ENCODE results near the gene PPAT. TPM values are rescaled to one million over a fixed set of nuclear protein-coding genes. Genes with fewer than 3 reads are reported as not detected.
"Not testable (repeated sequence)": the region's sequence is repeated elsewhere in the genome, so short reads cannot be mapped to it uniquely, and the experiment has no call there.

Gene PPAT
- total RNA-seq: 10 to 100 TPM; 25.6 to 32.7 TPM

GRCh38 chr4:56435140-56435926 is at the start of gene PPAT:
Gene PPAT (minus strand): TSS chr4:56435615. CDS start chr4:56435477, 138 bp downstream.
- H3K27ac Mint-ChIP-seq: peak within 1 kb of the TSS; percentile 93
- peaks cover 75% of the 10 kb centered on the region for H3K4me1 Mint-ChIP-seq (ENCODE audit: low read depth)
- H3K27me3 Mint-ChIP-seq (ENCODE audit: low read depth): no peaks in the 10 kb centered on the region
- no peaks in the 10 kb centered on the region for H3K9me3 Mint-ChIP-seq
- peak; percentile 83 to 84 for ATAC-seq (replicated peaks in 1 of 2)
- peak within 1 kb of the TSS; percentile 88 to 100 for H3K4me3 Mint-ChIP-seq
- DNase-seq: peak; percentile 99
- H3K36me3 Mint-ChIP-seq (ENCODE audit: insufficient read depth in 2 of 2): peaks cover 6 to 16% of the 10 kb centered on the region in 2 donors

- DNase-seq (no peak), ATAC-seq (replicated peaks in 1 of 2) (no peak)
- no peaks in the 10 kb centered on the region for H3K9me3 Mint-ChIP-seq
- no peaks in the 10 kb centered on the region for H3K4me1 Mint-ChIP-seq (ENCODE audit: low read depth)
- H3K4me3 Mint-ChIP-seq: no peak overlapping the region
- H3K27ac Mint-ChIP-seq: no peak overlapping the region
- H3K27me3 Mint-ChIP-seq (ENCODE audit: low read depth): no peaks in the 10 kb centered on the region
- H3K36me3 Mint-ChIP-seq (ENCODE audit: insufficient read depth in 2 of 2): peaks cover 0 to 33% of the 10 kb centered on the region in 2 donors
Measured at GRCh38 chr4:56480691-56481090, 45.3 kb upstream of the PPAT start.

GRCh38 chr4:56477192-56477702 is 41.8 kb upstream of the PPAT start:
- no peaks in the 10 kb centered on the region for H3K9me3 Mint-ChIP-seq
- ATAC-seq (replicated peaks in 1 of 2): no peak
- peaks cover 3 to 46% of the 10 kb centered on the region in 2 donors for H3K36me3 Mint-ChIP-seq (ENCODE audit: insufficient read depth in 2 of 2)

GRCh38 chr4:56475917-56476316 is 40.5 kb upstream of the PPAT start:
- DNase-seq: no peak
- no peaks in the 10 kb centered on the region for H3K27me3 Mint-ChIP-seq (ENCODE audit: low read depth)
- no peaks in the 10 kb centered on the region for H3K4me1 Mint-ChIP-seq (ENCODE audit: low read depth)
- H3K27ac Mint-ChIP-seq: no peak overlapping the region
- H3K4me3 Mint-ChIP-seq: no peak overlapping the region
- no peaks in the 10 kb centered on the region for H3K9me3 Mint-ChIP-seq
- peaks cover 3 to 52% of the 10 kb centered on the region in 2 donors for H3K36me3 Mint-ChIP-seq (ENCODE audit: insufficient read depth in 2 of 2)
- ATAC-seq (replicated peaks in 1 of 2): no peak

More at GRCh38 chr4:56477192-56477702, 41.8 kb upstream of the PPAT start:
- no peaks in the 10 kb centered on the region for H3K27me3 Mint-ChIP-seq (ENCODE audit: low read depth)
- H3K4me1 Mint-ChIP-seq (ENCODE audit: low read depth): no peaks in the 10 kb centered on the region
- no peak for DNase-seq
- no peak overlapping the region for H3K4me3 Mint-ChIP-seq
- peak overlapping the region; percentile 54 for H3K27ac Mint-ChIP-seq

GRCh38 chr4:56469489-56470210 is 34.2 kb upstream of the PPAT start:
- Mint-ChIP-seq H3K36me3 (ENCODE audit: insufficient read depth in 2 of 2) (peaks cover 13 to 43% of the 10 kb centered on the region in 2 donors), H3K9me3 (no peaks in the 10 kb centered on the region), H3K4me3 (peak overlapping the region; percentile 92 to 98), H3K27ac (peak overlapping the region; percentile 97), H3K27me3 (ENCODE audit: low read depth) (no peaks in the 10 kb centered on the region), H3K4me1 (ENCODE audit: low read depth) (peaks cover 39% of the 10 kb centered on the region)
- DNase-seq (no peak), ATAC-seq (replicated peaks in 1 of 2) (no peak)

GRCh38 chr4:56468097-56468422 is 32.6 kb upstream of the PPAT start:
- ATAC-seq (replicated peaks in 1 of 2) (peak; percentile 51 to 55), DNase-seq (peak; percentile 34 to 49)
- peaks cover 47% of the 10 kb centered on the region for H3K4me1 Mint-ChIP-seq (ENCODE audit: low read depth)
- no peaks in the 10 kb centered on the region for H3K27me3 Mint-ChIP-seq (ENCODE audit: low read depth)
- H3K4me3 Mint-ChIP-seq: peak overlapping the region; percentile 92 to 98
- peaks cover 12 to 35% of the 10 kb centered on the region in 2 donors for H3K36me3 Mint-ChIP-seq (ENCODE audit: insufficient read depth in 2 of 2)
- H3K27ac Mint-ChIP-seq: peak overlapping the region; percentile 93
- H3K9me3 Mint-ChIP-seq: no peaks in the 10 kb centered on the region

- Mint-ChIP-seq H3K36me3 (ENCODE audit: insufficient read depth in 2 of 2) (peaks cover 10 to 30% of the 10 kb centered on the region in 2 donors), H3K9me3 (no peaks in the 10 kb centered on the region), H3K4me3 (peak within 1 kb of the TSS; percentile 92 to 98), H3K27me3 (ENCODE audit: low read depth) (no peaks in the 10 kb centered on the region), H3K27ac (peak within 1 kb of the TSS; percentile 98), H3K4me1 (ENCODE audit: low read depth) (peaks cover 47% of the 10 kb centered on the region)
- ATAC-seq (replicated peaks in 1 of 2) (peak; percentile 92 to 93), DNase-seq (peak; percentile 90 to 93)
Measured at GRCh38 chr4:56467284-56468096, 32.1 kb upstream of the PPAT start, which contains the start of gene SRP72. Gene SRP72 (plus strand): TSS chr4:56467617. CDS start chr4:56467636, 19 bp downstream.

GRCh38 chr4:56466910-56467283 is 31.5 kb upstream of the PPAT start:
- Mint-ChIP-seq H3K4me3 (peak overlapping the region; percentile 92 to 98), H3K4me1 (ENCODE audit: low read depth) (peaks cover 52% of the 10 kb centered on the region), H3K9me3 (no peaks in the 10 kb centered on the region), H3K27me3 (ENCODE audit: low read depth) (no peaks in the 10 kb centered on the region), H3K36me3 (ENCODE audit: insufficient read depth in 2 of 2) (peaks cover 10 to 32% of the 10 kb centered on the region in 2 donors), H3K27ac (peak overlapping the region; percentile 98)
- ATAC-seq (replicated peaks in 1 of 2): no peak
- no peak for DNase-seq

- DNase-seq (peak; percentile 30 to 32), ATAC-seq (replicated peaks in 1 of 2) (peak; percentile 59 to 67)
- peaks cover 55% of the 10 kb centered on the region for H3K4me1 Mint-ChIP-seq (ENCODE audit: low read depth)
- not testable (repeated sequence) for H3K9me3 Mint-ChIP-seq; H3K27me3 Mint-ChIP-seq (ENCODE audit: low read depth)
- peak overlapping the region; percentile 92 to 98 for H3K4me3 Mint-ChIP-seq
- peaks cover 10 to 34% of the 10 kb centered on the region in 2 donors for H3K36me3 Mint-ChIP-seq (ENCODE audit: insufficient read depth in 2 of 2)
- peak overlapping the region; percentile 98 for H3K27ac Mint-ChIP-seq
Measured at GRCh38 chr4:56466296-56466761, 30.9 kb upstream of the PPAT start.

- no peaks in the 10 kb centered on the region for H3K9me3 Mint-ChIP-seq
- ATAC-seq (replicated peaks in 1 of 2): no peak
- no peak for DNase-seq
- peak overlapping the region; percentile 98 for H3K27ac Mint-ChIP-seq
- H3K36me3 Mint-ChIP-seq (ENCODE audit: insufficient read depth in 2 of 2): peaks cover 10 to 31% of the 10 kb centered on the region in 2 donors
- H3K27me3 Mint-ChIP-seq (ENCODE audit: low read depth): no peaks in the 10 kb centered on the region
- H3K4me3 Mint-ChIP-seq: peak overlapping the region; percentile 92 to 98
- peaks cover 55% of the 10 kb centered on the region for H3K4me1 Mint-ChIP-seq (ENCODE audit: low read depth)
Measured at GRCh38 chr4:56465599-56466295, 30.3 kb upstream of the PPAT start.

GRCh38 chr4:56464581-56464980 is 29.2 kb upstream of the PPAT start:
- Mint-ChIP-seq H3K36me3 (ENCODE audit: insufficient read depth in 2 of 2) (peaks cover 14 to 33% of the 10 kb centered on the region in 2 donors), H3K27ac (no peak overlapping the region), H3K27me3 (ENCODE audit: low read depth) (no peaks in the 10 kb centered on the region)

GRCh38 chr4:56463711-56464110 is 28.3 kb upstream of the PPAT start:
- ATAC-seq (replicated peaks in 1 of 2) (no peak), DNase-seq (no peak)
- Mint-ChIP-seq H3K9me3 (no peaks in the 10 kb centered on the region), H3K27ac (no peak overlapping the region), H3K27me3 (ENCODE audit: low read depth) (no peaks in the 10 kb centered on the region), H3K36me3 (ENCODE audit: insufficient read depth in 2 of 2) (peaks cover 14 to 36% of the 10 kb centered on the region in 2 donors), H3K4me1 (ENCODE audit: low read depth) (peaks cover 48% of the 10 kb centered on the region), H3K4me3 (no peak overlapping the region)

More at GRCh38 chr4:56464581-56464980, 29.2 kb upstream of the PPAT start:
- ATAC-seq (replicated peaks in 1 of 2) (no peak), DNase-seq (no peak)
- H3K4me3 Mint-ChIP-seq: peak overlapping the region; percentile 1 to 98
- H3K4me1 Mint-ChIP-seq (ENCODE audit: low read depth): peaks cover 56% of the 10 kb centered on the region
- no peaks in the 10 kb centered on the region for H3K9me3 Mint-ChIP-seq

All from activated T-cell treated with anti-CD3 and anti-CD28 coated beads, Interleukin-2, amount 50 U/mL, for 72 hours (primary cell).